ENCODE data around the gene TMEM178B.

The TMEM178B gene

GRCh38 chr7:141232286-141233051 lies 158.6 kb downstream of the TMEM178B start:
- Mint-ChIP-seq H3K9me3 (no peaks in the 10 kb centered on the region), H3K27me3 (ENCODE audit: low read depth) (no peaks in the 10 kb centered on the region), H3K4me1 (no peaks in the 10 kb centered on the region), H3K36me3 (ENCODE audit: low read depth) (no peaks in the 10 kb centered on the region), H3K4me3 (no peak overlapping the region), H3K27ac (no peak overlapping the region)
- TF ChIP-seq, protein P1, sequence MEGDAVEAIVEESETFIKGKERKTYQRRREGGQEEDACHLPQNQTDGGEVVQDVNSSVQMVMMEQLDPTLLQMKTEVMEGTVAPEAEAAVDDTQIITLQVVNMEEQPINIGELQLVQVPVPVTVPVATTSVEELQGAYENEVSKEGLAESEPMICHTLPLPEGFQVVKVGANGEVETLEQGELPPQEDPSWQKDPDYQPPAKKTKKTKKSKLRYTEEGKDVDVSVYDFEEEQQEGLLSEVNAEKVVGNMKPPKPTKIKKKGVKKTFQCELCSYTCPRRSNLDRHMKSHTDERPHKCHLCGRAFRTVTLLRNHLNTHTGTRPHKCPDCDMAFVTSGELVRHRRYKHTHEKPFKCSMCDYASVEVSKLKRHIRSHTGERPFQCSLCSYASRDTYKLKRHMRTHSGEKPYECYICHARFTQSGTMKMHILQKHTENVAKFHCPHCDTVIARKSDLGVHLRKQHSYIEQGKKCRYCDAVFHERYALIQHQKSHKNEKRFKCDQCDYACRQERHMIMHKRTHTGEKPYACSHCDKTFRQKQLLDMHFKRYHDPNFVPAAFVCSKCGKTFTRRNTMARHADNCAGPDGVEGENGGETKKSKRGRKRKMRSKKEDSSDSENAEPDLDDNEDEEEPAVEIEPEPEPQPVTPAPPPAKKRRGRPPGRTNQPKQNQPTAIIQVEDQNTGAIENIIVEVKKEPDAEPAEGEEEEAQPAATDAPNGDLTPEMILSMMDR (IDR thresholded peaks at IDR 0.05; ENCODE audit: unreplicated experiment in 3 of 3) = no peak

GRCh38 chr7:141234335-141235105 lies 160.7 kb downstream of the TMEM178B start:
- H3K27ac Mint-ChIP-seq = no peak overlapping the region
- no peaks in the 10 kb centered on the region for H3K9me3 Mint-ChIP-seq
- TF ChIP-seq, protein P1 (IDR thresholded peaks at IDR 0.05; ENCODE audit: unreplicated experiment in 3 of 3) = no peak
- no peak overlapping the region for H3K4me3 Mint-ChIP-seq
- H3K27me3 Mint-ChIP-seq (ENCODE audit: low read depth) = no peaks in the 10 kb centered on the region
- H3K36me3 Mint-ChIP-seq (ENCODE audit: low read depth) = no peaks in the 10 kb centered on the region
- no peaks in the 10 kb centered on the region for H3K4me1 Mint-ChIP-seq

DNA sequence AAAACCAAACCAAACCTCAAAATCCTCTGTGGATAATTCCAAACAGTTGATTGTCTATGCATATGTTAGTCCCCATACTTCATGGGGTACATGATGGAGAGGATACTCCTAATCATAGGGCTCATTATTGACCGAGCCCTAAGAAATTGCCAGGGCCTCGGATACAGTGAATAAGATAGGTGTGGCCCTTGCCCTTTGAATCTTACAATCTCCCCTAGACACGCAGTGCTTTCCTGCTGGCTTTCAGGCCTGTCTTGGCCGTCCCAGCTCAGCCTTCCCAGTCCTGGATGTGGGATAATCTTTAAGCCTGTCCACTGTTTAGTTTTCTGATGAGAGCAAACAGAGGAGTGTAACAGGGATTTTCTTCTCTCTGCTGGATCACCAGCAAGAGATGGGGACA lies 161.8 kb downstream of the TMEM178B start:
- no peak overlapping the region for H3K27ac Mint-ChIP-seq
- H3K27me3 Mint-ChIP-seq (ENCODE audit: low read depth) = no peaks in the 10 kb centered on the region
- TF ChIP-seq, protein P1 (IDR thresholded peaks at IDR 0.05; ENCODE audit: unreplicated experiment in 3 of 3) = no peak
- no peak overlapping the region for H3K4me3 Mint-ChIP-seq
- H3K36me3 Mint-ChIP-seq (ENCODE audit: low read depth) = no peaks in the 10 kb centered on the region
- no peaks in the 10 kb centered on the region for H3K9me3 Mint-ChIP-seq
- no peaks in the 10 kb centered on the region for H3K4me1 Mint-ChIP-seq

- Mint-ChIP-seq H3K36me3 (ENCODE audit: low read depth) (no peaks in the 10 kb centered on the region), H3K9me3 (no peaks in the 10 kb centered on the region), H3K4me1 (no peaks in the 10 kb centered on the region), H3K27me3 (ENCODE audit: low read depth) (no peaks in the 10 kb centered on the region), H3K27ac (no peak overlapping the region), H3K4me3 (no peak overlapping the region)
- TF ChIP-seq, protein P1 (IDR thresholded peaks at IDR 0.05; ENCODE audit: unreplicated experiment in 3 of 3) = no peak
Measured at GRCh38 chr7:141238596-141239243, 164.9 kb downstream of the TMEM178B start.

DNA sequence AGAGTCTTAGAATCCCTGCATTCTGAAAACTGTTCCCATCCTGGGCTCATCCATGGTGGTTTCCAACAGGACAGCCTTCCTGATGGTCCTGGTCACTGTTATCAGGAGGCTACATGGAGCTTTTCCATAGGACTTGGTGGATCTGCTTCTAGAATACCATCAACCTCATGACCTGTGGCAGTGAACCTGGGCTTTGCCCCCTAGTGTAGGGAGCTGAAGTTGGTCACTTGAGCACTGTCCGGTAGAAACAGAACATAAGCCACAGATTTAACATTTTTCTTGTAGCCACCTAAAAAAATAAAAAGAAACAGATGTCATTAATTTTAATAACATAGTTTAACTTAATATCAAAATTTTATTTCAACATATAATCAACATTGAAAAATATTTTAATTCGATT lies 165.8 kb downstream of the TMEM178B start:
- H3K4me3 Mint-ChIP-seq = no peak overlapping the region
- no peaks in the 10 kb centered on the region for H3K36me3 Mint-ChIP-seq (ENCODE audit: low read depth)
- no peaks in the 10 kb centered on the region for H3K27me3 Mint-ChIP-seq (ENCODE audit: low read depth)
- no peak overlapping the region for H3K27ac Mint-ChIP-seq
- H3K9me3 Mint-ChIP-seq = no peaks in the 10 kb centered on the region
- TF ChIP-seq, protein P1 (IDR thresholded peaks at IDR 0.05; ENCODE audit: unreplicated experiment in 3 of 3) = no peak
- H3K4me1 Mint-ChIP-seq = no peaks in the 10 kb centered on the region
